ENCODE data around the gene VPS9D1. TPM values are rescaled to one million over a fixed set of nuclear protein-coding genes. Genes with fewer than 3 reads are reported as not detected.

VPS9D1 gene
- total and polyA plus RNA-seq, 2 of the 4 experiments (the other 2 are of a cell fraction) = 1.8 to 20.3 TPM

- no peaks in the 10 kb centered on the region for H3K27me3 ChIP-seq (ENCODE audit: control insufficient read depth, insufficient read depth, low read length)
- in situ Hi-C loops (cut with MboI; ENCODE audit: low sequenced_read_pairs) = no loop called here
- H3K23ac ChIP-seq (ENCODE audit: low read depth, low read length) = no peak overlapping the region
- H3K9me1 ChIP-seq (ENCODE audit: insufficient read depth, low read length) = peaks cover 7% of the 10 kb centered on the region; the same call in 1 of the 2 replicates
- no peak overlapping the region for H2BK15ac ChIP-seq (ENCODE audit: low read depth, low read length)
- no peak overlapping the region for H3K56ac ChIP-seq (ENCODE audit: extremely low read depth, insufficient read depth, low read length)
- H2BK120ac ChIP-seq (ENCODE audit: low read depth, low read length) = no peak overlapping the region
- BruUV-seq (replicated peaks) = no TSS peak
- no peak overlapping the region for H2AK9ac ChIP-seq (replicated peaks; ENCODE audit: low read depth, low read length, poor library complexity)
- dilution Hi-C loops (cut with HindIII; ENCODE audit: low sequenced_read_pairs, unreplicated experiment) = no loop called here
- intact Hi-C loops (cut with micrococcal nuclease) = loop anchor here (1.0 kb wide), 1 partner anchor 92 kb away; the partner anchor contains the start of gene CPNE7
- no peak overlapping the region for H3K9ac ChIP-seq (ENCODE audit: low read depth, low read length)
- no peak overlapping the region for H4K5ac ChIP-seq (ENCODE audit: low read depth, low read length)
- H4K8ac ChIP-seq (ENCODE audit: low read depth in 2 of 2, low read length in 2 of 2) = no peak overlapping the region
- TF ChIP-seq SMC3 (IDR thresholded peaks at IDR 0.05; ENCODE audit: low read depth, low read length) (no peak), CHD1 (IDR thresholded peaks at IDR 0.05; ENCODE audit: low read depth, low read length) (no peak), MAZ (IDR thresholded peaks at IDR 0.05; ENCODE audit: borderline replicate concordance, low read depth, low read length) (no peak), BHLHE40 (IDR thresholded peaks at IDR 0.05; ENCODE audit: low read depth, low read length) (no peak), POLR2A (IDR thresholded peaks at IDR 0.05; ENCODE audit: low read depth, low read length) (no peak), CEBPB (IDR thresholded peaks at IDR 0.05; ENCODE audit: low read depth, low read length) (no peak)
- no peak overlapping the region for H3K4ac ChIP-seq (ENCODE audit: low read depth, low read length)
- H3K27ac ChIP-seq (ENCODE audit: insufficient read depth, low read length) = no peak overlapping the region
- ATAC-seq (ENCODE audit: low read depth) (no peak), DNase-seq (no peak)
- no peak overlapping the region for H3K4me3 ChIP-seq (ENCODE audit: insufficient read depth, low read depth, low read length)
- ChIA-PET CTCF (no interaction called here), POLR2A (ENCODE audit: unreplicated experiment) (no interaction called here)
- H3K36me3 ChIP-seq (ENCODE audit: control insufficient read depth, insufficient read depth, low read length) = peaks cover 4% of the 10 kb centered on the region; the same call in 1 of the 2 replicates
- no peak overlapping the region for H2BK20ac ChIP-seq (ENCODE audit: low read depth, low read length)
- 80% methylated on average over 6 of the region's 9 CpGs; no CpG with 5 or more reads in 1 of the 2 experiments for WGBS, 2 experiments (ENCODE audit: extremely low coverage in 2 of 2, insufficient read length in 1 of 2)
- peaks cover 0 to 4% of the 10 kb centered on the region in 2 experiments; a peak in 1 of 4 replicates for H3K79me1 ChIP-seq (ENCODE audit: low read depth in 1 of 2, low read length in 2 of 2)
- H2BK5ac ChIP-seq (ENCODE audit: low read depth, low read length, poor library complexity, severe bottlenecking) = no peak overlapping the region
- H3K9me3 ChIP-seq (ENCODE audit: control insufficient read depth, insufficient read depth, low read length) = no peaks in the 10 kb centered on the region
- H2AFZ ChIP-seq (replicated peaks; ENCODE audit: low read length, poor library complexity) = no peak overlapping the region
- H3K14ac ChIP-seq (replicated peaks; ENCODE audit: low read depth, low read length) = no peak overlapping the region
- no peak overlapping the region for H2AK5ac ChIP-seq (ENCODE audit: low read depth, low read length)
- H3K4me1 ChIP-seq (ENCODE audit: control insufficient read depth, insufficient read depth, low read length) = peaks cover 6% of the 10 kb centered on the region
- H4K91ac ChIP-seq (ENCODE audit: insufficient read depth, low read depth, low read length) = no peak overlapping the region
- no peaks in the 10 kb centered on the region for H4K20me1 ChIP-seq (ENCODE audit: insufficient read depth, low read length)
- no peak overlapping the region for H3K18ac ChIP-seq (ENCODE audit: low read depth, low read length)
- H3K4me2 ChIP-seq (ENCODE audit: low read depth, low read length) = no peak overlapping the region
Observed at GRCh38 chr16:89667633-89668032, 53.1 kb downstream of the VPS9D1 start.

Data from IMR-90 (cell line).